ENCODE results near the gene SAP30BP.

The SAP30BP gene

DNA sequence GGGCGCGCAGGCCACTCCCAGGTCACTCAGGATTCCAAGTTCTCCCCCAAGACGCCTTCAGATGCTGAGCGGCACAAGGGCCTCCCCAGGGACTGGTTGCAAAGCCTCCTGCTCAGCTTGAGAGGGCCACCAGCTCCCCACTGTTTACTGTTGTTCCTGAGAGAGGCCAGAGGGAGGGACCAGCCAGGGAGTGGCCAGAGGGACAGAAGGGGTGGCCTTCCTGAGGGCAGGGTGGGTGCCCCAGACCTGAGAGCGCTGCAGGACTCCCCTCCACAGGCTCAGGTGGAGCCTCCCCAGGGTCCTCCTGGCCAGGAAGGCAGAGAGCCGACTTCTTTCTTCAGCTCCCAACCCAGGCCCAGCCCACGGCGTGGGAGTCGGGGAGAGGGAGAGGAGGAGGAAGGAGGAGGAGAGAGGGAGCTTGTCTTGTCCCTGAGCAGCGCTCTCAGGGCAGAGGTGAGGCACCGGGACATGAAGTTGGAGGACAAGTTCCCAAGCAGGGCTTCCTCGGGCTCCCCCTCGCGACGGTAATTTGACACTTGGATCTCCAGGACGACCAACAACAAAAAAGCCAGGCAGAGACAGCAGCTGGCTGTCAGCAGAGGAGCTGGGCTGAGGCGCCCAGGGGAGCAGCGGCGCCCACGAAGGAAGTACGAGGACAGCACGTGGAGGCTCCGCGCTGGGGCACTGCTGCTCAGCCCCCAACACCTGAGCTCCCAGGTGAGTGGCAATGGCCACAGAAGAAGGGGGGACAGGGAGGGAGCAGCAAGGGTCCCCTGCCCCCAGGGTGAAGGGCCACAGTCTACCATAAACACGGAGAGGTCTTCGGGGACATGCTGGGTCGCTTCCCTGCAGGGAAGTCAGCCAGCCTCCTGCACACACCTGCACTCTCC lies 33.4 kb upstream of the SAP30BP start:
- TF ChIP-seq, protein P1, sequence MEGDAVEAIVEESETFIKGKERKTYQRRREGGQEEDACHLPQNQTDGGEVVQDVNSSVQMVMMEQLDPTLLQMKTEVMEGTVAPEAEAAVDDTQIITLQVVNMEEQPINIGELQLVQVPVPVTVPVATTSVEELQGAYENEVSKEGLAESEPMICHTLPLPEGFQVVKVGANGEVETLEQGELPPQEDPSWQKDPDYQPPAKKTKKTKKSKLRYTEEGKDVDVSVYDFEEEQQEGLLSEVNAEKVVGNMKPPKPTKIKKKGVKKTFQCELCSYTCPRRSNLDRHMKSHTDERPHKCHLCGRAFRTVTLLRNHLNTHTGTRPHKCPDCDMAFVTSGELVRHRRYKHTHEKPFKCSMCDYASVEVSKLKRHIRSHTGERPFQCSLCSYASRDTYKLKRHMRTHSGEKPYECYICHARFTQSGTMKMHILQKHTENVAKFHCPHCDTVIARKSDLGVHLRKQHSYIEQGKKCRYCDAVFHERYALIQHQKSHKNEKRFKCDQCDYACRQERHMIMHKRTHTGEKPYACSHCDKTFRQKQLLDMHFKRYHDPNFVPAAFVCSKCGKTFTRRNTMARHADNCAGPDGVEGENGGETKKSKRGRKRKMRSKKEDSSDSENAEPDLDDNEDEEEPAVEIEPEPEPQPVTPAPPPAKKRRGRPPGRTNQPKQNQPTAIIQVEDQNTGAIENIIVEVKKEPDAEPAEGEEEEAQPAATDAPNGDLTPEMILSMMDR (IDR thresholded peaks at IDR 0.05; ENCODE audit: low read length, missing control alignments) = peak; percentile 71
- no peak overlapping the region for H3K4me3 ChIP-seq (replicated peaks; ENCODE audit: low read depth, low read length)
- peak; percentile 90 for DNase-seq (ENCODE audit: low read depth)

DNA sequence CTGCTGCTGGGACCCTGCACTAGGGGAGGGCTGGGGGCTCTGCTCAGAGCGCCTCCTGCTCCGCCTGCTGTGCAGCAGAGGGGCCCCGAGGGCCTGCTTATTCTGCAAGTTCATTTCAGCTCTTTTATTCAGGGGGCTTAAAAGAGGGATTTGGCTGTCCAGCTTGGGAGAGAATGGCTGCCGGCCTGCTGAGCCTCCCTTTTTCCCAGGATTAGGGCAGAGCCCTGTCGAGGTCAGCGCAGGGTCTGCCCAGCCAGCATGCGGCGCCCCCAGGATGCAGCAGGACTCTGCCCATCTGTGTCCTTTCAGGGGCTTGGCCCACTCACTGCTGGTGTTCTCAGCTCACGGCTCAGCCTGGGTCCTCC lies 32.8 kb upstream of the SAP30BP start:
- H3K4me3 ChIP-seq (replicated peaks; ENCODE audit: low read depth, low read length) = no peak overlapping the region
- DNase-seq (ENCODE audit: low read depth) = no peak
- TF ChIP-seq, protein P1 (IDR thresholded peaks at IDR 0.05; ENCODE audit: low read length, missing control alignments) = no peak

DNA sequence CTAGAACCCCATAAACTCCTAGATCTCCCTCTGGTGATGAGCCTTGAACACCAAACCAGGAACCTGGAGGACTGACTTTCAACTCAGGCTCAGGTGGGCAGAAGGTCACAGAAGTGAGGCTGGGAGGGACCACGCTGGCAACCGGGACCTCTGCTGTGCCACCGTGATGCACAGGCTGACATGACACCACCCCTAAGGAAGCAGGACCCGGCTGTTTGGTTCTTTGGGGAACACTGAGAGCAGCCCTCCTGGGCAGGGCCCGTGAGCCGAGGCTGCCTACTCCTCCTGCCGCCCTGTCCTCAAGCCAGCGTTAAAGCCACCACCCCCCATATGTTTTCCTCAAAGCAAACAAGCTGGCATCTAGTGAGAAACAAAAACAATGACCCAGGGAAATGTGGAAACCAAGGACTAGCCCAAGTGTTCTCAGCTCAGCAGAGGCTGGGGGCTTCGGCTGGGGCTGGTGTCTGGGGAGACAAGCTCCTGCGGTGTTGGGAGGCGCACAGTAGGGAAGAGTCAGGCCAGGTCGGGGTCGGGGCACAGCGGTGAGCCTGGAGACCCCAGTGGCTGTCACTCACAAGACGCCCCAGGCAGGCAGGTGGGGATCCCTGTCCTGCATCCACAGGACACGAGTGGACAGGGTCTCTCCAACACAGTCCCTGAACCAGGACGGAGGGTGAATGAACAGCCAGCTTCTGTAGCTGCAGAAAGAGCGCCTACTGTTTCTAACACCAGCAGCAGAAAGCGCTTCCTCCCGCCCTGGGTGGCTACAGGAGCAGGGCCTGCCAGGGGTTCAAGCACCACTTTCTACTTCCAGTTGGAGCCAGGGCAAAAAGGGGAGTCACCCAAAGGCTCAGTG lies 32.2 kb upstream of the SAP30BP start:
- TF ChIP-seq, protein P1 (IDR thresholded peaks at IDR 0.05; ENCODE audit: low read length, missing control alignments) = no peak
- no peak for DNase-seq (ENCODE audit: low read depth)
- no peak overlapping the region for H3K4me3 ChIP-seq (replicated peaks; ENCODE audit: low read depth, low read length)

DNA sequence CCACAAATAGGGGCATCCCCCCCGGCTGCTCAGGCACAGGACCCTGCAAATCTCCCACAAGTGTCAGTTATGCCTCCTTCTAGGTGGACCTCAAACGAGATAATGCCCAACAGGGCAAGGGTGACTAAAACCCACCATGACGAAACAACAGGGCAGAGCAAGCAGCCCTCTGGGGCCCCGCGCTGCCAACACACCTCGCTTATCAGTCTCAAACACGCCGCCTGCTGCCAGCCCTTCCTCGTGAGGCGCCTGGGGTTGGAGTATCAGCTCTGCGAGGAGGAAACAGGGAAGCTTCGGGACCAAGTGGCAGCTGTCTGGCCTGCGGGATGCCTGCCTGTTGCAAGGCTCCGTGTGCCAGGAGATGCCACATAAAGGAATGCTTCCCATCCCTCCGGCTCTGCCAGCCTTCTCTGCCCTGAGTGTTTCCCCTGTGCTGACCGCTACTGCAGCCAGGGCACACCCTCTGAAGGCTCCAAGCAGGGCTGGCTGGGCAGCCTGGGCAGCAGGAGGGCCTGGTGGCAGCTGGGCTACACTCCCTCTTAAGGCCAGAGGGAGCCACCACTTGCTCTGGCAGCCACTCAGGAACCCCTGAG lies 31.4 kb upstream of the SAP30BP start:
- TF ChIP-seq, protein P1 (IDR thresholded peaks at IDR 0.05; ENCODE audit: low read length, missing control alignments) = no peak
- no peak overlapping the region for H3K4me3 ChIP-seq (replicated peaks; ENCODE audit: low read depth, low read length)
- DNase-seq (ENCODE audit: low read depth) = no peak

DNA sequence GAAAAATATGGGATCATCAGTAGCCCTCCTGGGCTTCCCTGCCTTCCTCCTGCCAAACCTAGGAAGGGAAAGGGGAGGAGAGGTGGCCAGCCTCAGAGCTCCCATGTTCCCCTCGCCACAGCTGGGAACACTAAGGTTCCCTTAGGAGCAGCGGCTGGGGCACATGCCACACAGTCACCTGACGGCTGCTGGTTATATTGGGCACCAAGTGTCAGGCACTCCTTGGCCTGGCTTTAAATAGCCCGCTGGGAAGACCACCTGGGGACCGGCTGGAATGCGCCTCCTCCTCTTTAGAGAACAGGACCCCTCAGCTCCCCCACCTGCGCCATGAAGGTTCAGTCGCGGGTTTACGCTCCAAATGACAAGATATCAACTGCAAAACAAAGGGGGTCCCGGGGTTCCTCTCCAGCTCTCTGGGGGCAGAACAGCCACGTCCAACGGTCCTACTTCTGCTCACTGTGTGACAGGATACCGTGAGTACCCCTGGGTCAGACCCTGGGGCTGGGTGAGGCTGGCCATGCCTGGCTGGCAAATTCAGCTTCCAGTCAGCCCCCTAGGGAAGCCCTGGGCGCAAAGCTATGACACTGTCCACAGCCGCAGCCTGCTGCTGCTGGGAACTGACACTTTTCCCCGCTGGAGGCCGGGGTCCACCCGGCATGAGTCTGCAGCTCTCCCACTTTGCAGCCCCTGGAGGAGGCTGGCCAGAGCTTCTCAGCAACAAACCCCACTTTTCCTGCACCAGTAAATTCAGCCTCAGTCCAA lies 30.6 kb upstream of the SAP30BP start:
- TF ChIP-seq, protein P1 (IDR thresholded peaks at IDR 0.05; ENCODE audit: low read length, missing control alignments) = no peak
- DNase-seq (ENCODE audit: low read depth) = no peak
- H3K4me3 ChIP-seq (replicated peaks; ENCODE audit: low read depth, low read length) = no peak overlapping the region

DNA sequence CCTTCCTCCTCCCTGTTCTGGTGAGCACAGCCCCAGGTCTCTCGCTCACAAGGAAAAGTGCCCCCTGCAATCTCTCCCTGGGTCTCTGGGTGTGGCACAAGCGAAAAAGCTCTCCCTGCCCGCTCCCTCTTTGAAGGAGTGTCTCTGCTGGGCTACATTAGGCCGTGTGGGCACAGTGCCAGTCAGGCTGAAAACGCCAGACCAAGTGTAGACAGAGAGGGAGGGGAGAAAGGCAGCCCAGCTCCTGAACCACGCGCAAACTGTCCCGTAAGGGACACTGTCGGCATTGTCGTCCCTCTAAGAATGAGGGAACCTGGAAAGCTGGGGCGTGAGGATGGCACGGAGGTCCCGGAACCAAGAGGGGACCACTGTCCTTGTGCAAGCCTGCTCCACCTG lies 30.0 kb upstream of the SAP30BP start:
- no peak overlapping the region for H3K4me3 ChIP-seq (replicated peaks; ENCODE audit: low read depth, low read length)
- TF ChIP-seq, protein P1 (IDR thresholded peaks at IDR 0.05; ENCODE audit: low read length, missing control alignments) = no peak
- DNase-seq (ENCODE audit: low read depth) = no peak

Data from fibroblast of pulmonary artery (primary cell).